GM19397 (cell line): Measurements from ENCODE around the gene NRG3.

Experiments
- ATAC-seq: cut with Tn5 transposase; IDR thresholded peaks from one replicate; pipeline ENCODE4 v1.9.1; 2021; ENCODE audit warnings: mild to moderate bottlenecking, moderate library complexity; ENCODE audit not compliant: unreplicated experiment

The NRG3 gene

GRCh38 chr10:82551506-82551905 is 676.5 kb downstream of the NRG3 start:
- ATAC-seq, result no peak

GRCh38 chr10:82552267-82552666 is 677.3 kb downstream of the NRG3 start:
- ATAC-seq, result no peak

GRCh38 chr10:82554381-82554780 is 679.4 kb downstream of the NRG3 start:
- ATAC-seq, result no peak

GRCh38 chr10:82558014-82558607 is 683.1 kb downstream of the NRG3 start:
- no peak for ATAC-seq

- ATAC-seq, result no peak
These were observed 689.6 kb downstream of the NRG3 start for GRCh38 chr10:82564353-82565196.

- no peak for ATAC-seq
These were observed 690.2 kb downstream of the NRG3 start for GRCh38 chr10:82565197-82565575.

- no peak for ATAC-seq
These were observed 697.8 kb downstream of the NRG3 start for GRCh38 chr10:82572744-82573143.

- no peak for ATAC-seq
These were observed 699.1 kb downstream of the NRG3 start for GRCh38 chr10:82574081-82574480.

- no peak for ATAC-seq
These were observed 700.3 kb downstream of the NRG3 start for GRCh38 chr10:82575318-82575717.

- no peak for ATAC-seq
These were observed 701.1 kb downstream of the NRG3 start for GRCh38 chr10:82576093-82576492.

- ATAC-seq, result no peak
These were observed 706.9 kb downstream of the NRG3 start for GRCh38 chr10:82581940-82582339.

- no peak for ATAC-seq
These were observed 716.4 kb downstream of the NRG3 start for GRCh38 chr10:82591421-82591820.

- ATAC-seq, result no peak
These were observed 722.8 kb downstream of the NRG3 start for GRCh38 chr10:82597840-82598239.

- no peak for ATAC-seq
These were observed 734.9 kb downstream of the NRG3 start for GRCh38 chr10:82609845-82610244.

- no peak for ATAC-seq
These were observed 743.0 kb downstream of the NRG3 start for GRCh38 chr10:82618007-82618406.

- ATAC-seq, result no peak
These were observed 746.7 kb downstream of the NRG3 start for GRCh38 chr10:82621680-82622079.

GRCh38 chr10:82622479-82622878 is 747.5 kb downstream of the NRG3 start:
- no peak for ATAC-seq

GRCh38 chr10:82625512-82626189 is 750.7 kb downstream of the NRG3 start:
- no peak for ATAC-seq

- ATAC-seq, result no peak
These were observed 753.4 kb downstream of the NRG3 start for GRCh38 chr10:82628373-82628772.

- ATAC-seq, result no peak
These were observed 768.1 kb downstream of the NRG3 start for GRCh38 chr10:82643076-82643475.

GRCh38 chr10:82643601-82644000 is 768.6 kb downstream of the NRG3 start:
- no peak for ATAC-seq

GRCh38 chr10:82645221-82645620 is 770.2 kb downstream of the NRG3 start:
- no peak for ATAC-seq
